Left lobe of liver (tissue), 2 donors: ENCODE results near the gene CTSK. TPM values are rescaled to one million over a fixed set of nuclear protein-coding genes. Genes with fewer than 3 reads are reported as not detected.
"Not testable (repeated sequence)": the region's sequence is repeated elsewhere in the genome, so short reads cannot be mapped to it uniquely, and the experiment has no call there.

Source experiments
- ATAC-seq: fragments of 200-7000 bp; cut with Tn5 transposase; one replicate; pipeline ENCODE4 v1.9.1; 2020; ENCODE audit warnings: mild to moderate bottlenecking, moderate library complexity
- DNase-seq: peaks from one replicate; pipeline ENCODE4 v3.0.0-alpha.2; 2020; ENCODE audit warnings: low spot score
- total RNA-seq: library from RNA; stranded (reverse); gene quantifications from one replicate; pipeline ENCODE4 v1.2.1, GENCODE V29; 2021
- donor health status: DM: no; HTN: no; CAD: no; lungs with moderate emphysema.
- donor health status: DM: no; HTN: yes; CAD: no.

The CTSK gene
- total RNA-seq, 1 donor from 2014 or later, result 2.4 TPM

DNA sequence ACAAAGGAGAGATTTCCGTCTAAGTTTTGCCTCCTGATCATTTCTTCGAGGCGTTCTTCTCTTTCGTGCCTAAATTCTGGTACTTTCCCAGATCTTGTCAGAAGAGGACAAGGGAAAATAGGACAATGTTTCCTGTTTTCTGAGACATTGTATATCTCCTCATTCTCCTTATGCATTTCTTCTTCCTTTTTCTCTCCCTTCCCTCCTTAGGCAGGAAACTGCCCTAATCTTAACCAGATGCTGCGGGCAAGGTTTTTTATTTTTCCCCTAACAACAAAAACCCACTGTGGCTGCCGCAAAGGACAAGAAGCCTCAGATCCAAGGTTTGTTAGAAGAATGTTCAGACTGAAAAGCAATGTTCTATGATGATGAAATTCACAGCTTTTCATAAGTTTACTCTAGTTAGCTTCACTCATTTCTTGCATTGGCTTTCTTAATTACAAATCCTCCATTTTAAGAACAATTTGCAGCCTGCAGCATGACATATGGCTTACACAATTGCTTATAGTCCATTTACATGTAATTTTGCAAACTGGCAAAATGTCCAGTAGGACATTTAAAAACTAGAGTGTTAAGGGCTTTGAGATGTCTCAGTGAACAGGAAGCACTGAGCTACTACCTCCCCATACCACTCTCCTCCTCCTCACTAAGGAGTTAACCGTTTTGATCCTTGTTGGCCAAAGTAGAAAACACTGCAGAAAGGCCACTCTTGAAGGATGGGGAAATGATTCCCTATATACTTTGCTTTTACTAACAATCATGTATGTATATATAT lies 624 bp downstream of the CTSK start:
- no peak for DNase-seq
- no peak for ATAC-seq

DNA sequence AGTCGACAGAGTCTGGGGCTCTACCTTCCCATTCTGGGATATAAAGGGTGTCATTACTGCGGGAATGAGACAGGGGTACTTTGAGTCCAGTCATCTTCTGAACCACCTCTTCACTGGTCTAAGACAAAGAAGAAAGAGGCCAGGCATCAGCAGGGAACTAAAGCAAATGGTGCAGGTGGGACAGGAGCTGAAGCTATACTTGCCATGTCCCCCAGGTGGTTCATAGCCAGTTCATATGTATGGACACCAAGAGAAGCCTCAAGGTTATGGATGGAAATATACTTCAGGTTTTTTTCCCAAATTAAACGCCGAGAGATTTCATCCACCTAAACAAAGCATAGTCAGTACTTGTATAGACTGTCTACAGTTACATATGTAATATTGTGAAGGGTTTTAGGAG lies 2.2 kb downstream of the CTSK start:
- DNase-seq, result no peak
- ATAC-seq, result no peak

DNA sequence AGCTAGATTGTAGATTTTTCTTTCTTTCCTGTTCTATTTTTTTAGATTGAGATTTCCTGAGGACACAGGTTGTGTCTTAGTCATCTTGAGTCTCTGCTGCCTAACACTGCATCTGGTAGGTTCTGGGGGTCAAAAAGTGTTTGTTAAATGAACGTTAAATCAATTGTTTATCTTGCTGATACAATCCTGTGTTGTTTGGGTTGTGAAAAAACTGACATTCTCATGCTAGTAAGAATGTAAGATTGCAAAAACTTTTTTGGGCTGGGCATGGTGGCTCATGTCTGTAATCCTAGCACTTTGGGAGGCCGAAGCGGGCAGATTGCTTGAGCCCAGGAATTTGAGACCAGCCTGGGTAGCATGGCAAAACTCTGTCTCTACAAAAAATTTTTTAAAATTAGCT lies 3.4 kb downstream of the CTSK start:
- ATAC-seq, result no peak
- no peak for DNase-seq

DNA sequence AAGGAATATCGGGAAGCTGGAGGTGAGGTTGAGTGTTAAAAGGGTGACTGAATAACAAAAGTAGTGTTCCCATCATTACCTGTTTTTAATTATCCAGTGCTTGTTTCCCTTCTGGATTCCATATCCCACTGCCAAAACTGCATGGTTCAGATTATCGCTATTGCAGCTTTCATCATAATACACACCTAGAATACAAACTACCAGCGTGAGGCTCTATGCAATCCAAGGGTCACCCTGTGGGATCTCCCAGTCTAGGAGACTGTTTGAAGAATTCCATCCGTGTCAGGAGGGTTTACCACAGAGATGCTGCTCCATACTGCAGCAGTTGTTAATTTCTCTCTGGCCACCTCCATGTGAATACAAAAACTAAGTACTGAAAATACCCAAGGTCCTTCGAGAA lies 9.0 kb downstream of the CTSK start:
- no peak for ATAC-seq

DNA sequence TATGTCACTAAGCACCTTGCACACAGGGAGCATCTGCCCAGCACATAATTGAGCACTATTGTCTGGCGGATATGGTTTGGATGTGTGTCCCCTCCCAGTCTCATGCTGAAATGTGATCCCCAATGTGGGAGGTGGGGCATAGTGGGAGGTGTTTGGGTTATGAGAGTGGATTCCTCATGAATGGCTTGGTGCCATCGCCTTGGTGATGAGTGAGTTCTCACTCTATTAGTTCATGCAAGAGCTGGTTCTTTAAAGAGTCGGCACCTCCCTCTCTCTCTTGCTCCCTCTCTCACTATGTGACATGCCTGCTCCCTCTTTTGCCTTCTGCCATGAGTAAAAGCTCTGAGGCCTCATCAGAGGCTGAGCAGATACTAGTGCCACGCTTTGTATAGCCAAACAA lies 9.5 kb downstream of the CTSK start:
- ATAC-seq (no peak), DNase-seq (no peak)

More for the DNA sequence above, 9.0 kb downstream of the CTSK start:
- DNase-seq, result no peak

DNA sequence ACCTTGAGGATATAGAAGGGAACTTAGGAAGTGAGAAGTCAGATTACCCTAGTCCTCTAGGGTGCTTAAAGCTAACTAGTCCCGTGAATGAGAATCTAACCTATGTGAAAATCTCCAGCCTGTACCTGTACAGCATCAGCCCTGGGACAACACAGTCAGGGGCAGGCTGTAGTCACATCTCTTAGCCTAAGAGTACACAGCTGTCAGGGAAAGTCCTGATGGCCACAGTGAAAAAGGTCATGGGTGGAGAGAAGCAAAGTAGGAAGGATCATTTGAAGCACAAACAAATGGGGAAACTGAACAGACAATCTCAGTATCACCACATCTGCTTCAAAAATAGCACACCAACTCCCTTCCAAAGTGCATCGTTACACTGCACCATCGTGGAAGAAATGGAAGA lies 11.7 kb downstream of the CTSK start:
- ATAC-seq (no peak), DNase-seq (no peak)

DNA sequence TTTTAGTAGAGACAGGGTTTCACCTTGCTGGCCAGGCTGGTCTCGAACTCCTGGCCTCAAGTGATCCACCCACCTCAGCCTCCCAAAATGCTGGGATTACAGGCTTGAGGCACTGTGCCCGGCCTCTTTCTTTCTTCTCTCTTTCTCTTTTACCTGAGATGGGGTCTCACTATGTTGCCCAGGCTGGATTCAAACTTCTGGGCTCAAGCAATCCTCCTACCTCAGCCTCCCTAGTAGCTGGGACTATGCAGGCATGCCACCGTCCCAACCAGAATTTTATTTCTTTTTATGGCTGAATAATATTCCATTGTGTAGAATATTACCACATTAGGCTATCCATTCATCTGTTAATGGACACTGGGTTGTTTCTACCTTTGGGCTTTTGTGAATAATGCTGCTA lies 14.3 kb downstream of the CTSK start:
- ATAC-seq, DNase-seq: not testable (repeated sequence)

DNA sequence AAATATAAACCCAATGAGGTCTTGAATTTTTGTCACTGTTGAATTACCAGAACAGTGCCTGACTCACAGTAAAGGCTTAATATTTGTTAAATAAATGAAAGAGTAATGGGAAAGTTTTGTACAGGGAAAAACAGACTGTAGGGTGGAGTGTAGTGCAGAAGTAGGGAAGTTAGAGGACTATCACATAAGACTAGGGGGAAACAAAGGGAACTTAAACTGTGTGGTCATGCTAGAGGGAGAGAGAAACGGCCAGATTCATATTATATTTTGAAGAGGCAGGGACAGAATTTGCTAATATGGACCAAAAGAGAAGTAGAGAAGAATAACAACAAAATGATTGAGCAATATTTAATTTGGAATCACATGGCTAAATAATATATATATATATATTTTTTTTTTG lies 14.8 kb downstream of the CTSK start:
- DNase-seq (no peak), ATAC-seq (peak; percentile 27)

DNA sequence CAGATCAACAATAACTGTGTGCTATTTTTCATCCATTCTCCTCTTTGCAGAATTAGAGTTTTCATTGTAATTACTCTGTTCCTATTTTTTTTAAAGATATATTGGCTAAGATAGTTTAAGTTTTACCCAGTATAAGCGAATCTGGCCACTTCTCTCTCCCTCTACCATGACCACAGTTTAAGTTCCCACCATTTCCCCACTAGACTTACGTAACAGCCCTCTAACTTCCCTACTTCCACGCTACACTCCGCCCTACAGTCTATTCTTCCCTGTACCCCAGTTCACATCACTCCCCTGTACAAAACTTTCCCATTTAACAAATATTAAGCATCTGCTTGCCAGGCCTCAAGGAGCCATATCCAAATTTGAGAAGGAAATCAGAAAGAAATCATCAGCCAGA lies 16.5 kb downstream of the CTSK start:
- no peak for DNase-seq

DNA sequence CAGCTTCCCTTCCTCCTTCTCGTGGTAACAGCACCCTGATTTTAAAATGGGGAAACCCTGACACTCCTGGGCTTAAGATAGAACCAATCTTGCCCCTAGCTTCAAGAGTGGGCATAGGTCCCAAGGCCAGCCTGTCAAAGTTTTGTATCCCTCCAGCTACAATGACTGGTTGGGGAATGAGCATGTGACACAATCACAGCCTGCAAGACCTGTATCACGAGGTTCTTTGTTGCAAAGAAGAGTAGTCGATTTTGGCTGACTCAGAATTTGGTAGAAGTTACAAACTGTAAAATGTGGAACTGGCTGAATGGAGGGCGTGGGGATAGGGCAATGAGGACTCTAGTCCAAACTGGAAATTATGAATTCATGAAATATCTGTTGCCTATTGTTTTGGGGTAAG lies 18.7 kb downstream of the CTSK start:
- DNase-seq, result no peak
- ATAC-seq, result peak; percentile 43

More for the DNA sequence above, 16.5 kb downstream of the CTSK start:
- ATAC-seq, result peak; percentile 48

DNA sequence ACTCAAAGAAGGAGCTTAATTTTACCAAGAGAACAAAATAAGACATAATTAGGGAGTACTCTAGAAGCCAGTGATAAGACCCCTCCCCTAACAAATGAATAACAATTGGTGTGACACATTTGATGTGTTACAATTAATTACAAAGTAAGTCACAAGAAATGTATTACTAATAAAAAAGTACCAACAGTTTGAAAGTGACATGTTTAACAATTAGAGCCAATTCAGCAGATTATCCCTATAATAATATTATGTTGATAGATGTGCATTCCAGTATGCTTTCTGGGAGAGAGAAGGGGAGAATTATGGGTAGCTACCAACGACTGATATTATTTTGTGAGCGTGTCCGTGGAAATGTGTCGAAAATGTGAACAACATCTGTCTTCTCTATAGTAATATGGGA lies 19.1 kb downstream of the CTSK start:
- no peak for ATAC-seq
- no peak for DNase-seq

DNA sequence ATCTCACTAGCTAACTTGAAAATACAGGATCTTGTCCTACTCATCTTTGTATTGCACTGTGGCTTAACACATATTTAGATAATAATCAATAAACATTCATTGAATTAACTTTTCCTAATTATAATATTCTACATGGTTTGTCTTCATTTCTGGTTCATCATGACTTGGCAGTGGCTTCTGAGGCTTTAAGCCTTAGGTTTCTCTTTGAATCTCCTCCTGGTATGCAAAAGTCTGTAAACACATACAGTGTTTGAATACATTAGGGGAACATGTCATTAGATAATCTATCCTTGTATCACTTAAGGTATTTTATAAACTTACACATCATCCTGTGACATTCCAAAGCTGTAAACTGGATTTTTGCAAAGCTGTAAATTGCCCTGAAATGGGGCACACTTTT lies 20.6 kb downstream of the CTSK start:
- DNase-seq, result no peak
- ATAC-seq, result no peak

DNA sequence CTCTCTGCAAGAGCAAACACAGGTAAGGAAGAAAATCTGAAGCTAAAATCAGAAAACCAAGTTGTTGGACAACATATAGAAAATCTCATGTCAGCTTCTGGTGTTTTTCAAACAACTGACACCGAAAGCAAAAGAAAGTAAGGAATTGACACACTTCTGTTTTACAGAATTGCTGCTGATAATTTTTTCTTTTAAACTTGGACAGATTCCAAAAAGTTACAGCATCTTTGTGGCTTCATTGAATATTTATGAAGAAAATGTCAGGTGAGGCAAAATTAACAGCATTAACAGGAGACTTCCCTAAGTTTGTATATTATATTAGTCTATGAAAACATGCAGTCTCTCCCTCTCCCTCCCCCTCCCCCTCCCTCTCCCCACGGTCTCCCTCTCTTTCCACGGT lies 27.6 kb downstream of the CTSK start:
- no peak for DNase-seq
- ATAC-seq, result no peak

DNA sequence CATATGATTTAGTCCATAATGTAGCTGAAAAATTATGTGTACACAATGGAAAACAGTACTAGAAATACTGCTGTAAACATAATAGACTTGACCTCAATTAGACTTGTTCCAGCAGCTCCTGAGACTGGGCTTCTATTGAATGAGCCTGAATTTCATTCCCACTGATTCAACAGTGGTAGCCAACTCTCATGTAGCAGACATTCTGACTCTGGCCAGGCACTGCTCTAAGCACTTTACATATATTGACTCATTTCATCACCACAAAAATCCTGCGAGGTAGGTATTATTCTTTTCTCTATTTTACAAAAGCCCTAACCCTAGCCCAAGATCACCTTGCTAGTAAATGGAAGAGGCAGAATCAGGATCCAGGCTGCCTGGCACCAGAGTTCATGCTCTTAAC lies 29.7 kb downstream of the CTSK start:
- ATAC-seq, result no peak
- no peak for DNase-seq

DNA sequence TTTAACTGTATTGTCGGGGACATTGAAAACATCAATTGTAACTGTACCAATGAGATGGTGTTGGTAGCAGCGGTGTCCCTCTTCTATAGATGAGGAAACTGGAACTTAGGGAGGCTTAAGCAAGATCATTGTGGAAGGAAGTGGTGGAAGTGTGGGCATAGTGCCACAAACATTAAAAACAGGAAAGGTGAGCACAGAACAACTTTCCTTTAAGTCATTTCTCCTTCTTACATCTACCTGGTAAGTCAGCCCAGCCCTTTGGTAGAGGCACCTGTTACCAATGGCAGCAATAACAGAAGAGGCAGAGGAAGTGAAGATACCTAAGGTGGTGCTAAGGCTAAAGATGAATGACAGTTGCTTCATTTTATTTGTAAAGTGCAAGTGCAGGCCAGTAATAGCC lies 30.5 kb downstream of the CTSK start:
- ATAC-seq (no peak), DNase-seq (no peak)

DNA sequence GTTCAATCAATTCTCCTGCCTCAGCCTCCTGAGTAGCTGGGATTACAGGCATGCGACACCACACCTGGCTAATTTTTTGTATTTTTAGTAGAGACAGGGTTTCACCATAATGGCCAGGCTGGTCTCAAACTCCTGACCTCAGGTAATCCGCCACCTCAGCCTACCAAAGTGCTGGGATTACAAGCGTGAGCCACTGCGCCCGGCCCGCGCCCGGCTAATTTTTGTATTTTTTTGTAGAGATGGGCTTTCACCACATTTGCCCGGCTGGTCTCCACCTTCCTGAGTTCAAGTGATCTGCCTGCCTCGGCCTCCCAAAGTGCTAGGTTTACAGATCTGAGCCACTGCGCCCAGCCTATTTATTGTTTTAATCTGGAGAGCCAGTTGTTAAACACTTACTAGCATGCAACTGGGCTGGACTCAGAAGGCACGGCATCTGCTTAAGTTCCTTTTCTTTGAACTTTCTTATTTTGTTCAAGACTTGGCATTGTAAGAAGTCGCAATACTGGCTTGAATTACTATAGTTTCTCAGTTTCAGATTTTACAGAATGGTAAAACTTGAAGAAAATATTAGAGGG lies 32.0 kb downstream of the CTSK start:
- not testable (repeated sequence) for DNase-seq, ATAC-seq

DNA sequence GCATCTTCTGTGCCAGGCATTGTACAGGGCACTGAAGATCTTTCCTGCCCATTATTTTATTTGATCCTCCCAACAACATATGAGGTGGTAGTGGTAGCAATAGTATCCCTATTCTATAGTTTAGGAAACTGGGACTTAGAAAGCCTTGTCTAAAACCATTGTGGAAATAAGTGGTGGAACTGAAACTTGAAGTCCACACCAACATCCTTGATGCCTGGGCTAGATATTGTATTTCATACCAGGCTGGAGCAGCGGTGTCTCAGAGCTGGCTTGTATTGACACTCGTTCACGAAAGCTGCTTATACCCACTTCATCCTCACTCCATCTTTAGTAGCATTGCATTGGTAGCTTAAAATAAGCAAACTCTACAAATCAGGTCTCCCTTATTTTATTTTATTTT lies 32.8 kb downstream of the CTSK start:
- no peak for ATAC-seq
- no peak for DNase-seq

DNA sequence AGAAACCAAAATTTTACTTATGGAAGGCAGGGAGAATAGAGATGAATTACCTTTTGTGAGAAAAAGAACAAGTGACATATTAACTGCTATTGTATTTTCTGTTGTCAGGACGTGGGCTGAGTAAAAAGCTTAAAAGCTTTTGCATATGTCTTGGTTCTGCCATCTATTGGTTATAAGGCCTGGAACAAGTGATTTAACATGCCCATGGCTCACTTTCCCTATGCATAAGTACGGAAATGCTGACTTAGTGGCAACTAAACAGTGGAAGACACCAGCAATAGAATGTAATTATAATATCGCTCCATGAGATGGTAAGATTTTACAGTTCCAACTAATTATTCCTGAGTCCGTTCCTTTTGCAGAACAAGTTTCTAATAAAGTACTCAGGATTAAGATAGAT lies 35.7 kb downstream of the CTSK start:
- DNase-seq (no peak), ATAC-seq (no peak)

DNA sequence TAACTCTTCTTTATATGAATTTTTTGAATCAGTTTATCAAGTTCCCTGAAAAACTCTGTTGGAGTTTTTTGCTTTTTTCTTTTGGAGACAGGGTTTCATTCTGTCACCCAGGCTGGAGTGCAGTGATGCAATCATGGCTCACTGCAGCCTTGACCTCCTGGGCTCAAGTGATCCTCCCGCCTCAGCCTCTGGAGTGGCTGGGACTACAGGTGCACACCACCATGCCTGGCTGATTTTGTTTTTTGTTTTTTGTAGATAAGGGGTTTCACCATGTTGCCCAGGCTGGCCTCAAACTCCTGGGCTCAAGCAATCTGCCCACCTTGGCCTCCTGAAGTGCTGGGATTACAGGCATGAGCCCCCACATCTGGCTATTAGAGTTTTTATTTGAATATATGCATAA lies 40.4 kb downstream of the CTSK start:
- DNase-seq, ATAC-seq: not testable (repeated sequence)

DNA sequence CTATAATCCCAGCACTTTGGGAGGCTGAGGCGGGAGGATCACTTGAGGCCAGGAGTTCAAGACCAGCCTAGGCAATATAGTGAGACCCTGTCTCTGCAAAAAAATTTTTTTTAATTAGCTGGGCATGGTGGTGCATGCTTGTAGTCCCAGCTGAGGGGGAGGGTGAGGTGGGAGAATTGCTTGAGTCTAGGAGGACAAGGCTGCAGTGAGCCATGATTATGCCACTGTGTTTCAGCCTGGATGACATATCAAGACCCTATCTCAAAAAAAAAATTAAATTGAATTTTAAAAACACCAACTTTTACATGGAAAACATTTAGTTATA lies 42.1 kb downstream of the CTSK start:
- DNase-seq, result not testable (repeated sequence)

DNA sequence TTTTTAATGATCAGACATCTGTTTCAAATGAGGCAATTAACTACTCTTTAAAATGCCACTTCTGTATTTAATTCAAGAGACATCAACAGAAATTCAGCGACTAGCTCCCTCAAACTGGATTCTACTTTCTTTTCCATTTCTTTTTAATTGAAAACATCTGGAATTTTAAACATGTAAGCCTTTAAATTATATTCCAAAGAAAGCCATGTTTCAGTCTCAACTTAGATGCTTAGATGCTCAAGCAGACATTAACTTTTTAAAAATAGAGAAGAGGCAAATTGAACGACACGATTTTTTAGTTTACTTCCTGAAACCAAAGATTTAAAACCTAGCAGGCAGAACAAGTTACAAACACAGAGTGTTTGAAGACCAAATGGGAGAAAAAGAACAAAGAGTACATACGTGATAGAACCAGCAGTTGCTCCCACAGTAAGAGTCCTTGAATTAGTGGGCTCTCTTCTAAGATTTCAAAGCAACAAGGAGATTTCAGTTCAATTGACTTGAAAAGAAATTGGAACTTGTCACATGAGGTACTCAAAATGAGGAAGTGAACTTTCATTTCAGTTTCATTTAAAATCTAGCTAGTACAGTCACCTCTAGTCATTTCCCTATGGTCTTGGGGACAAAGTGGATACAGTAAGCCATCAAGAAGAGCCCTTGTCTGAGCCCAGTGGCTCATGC lies 42.6 kb downstream of the CTSK start, which contains the start of gene CTSS:
CTSS (minus strand) TSS at position 483 of the 681 bp plus-strand sequence. CDS start 1,015 bp downstream, outside the sequence.
- DNase-seq (no peak), ATAC-seq (peak; percentile 64)

More for the DNA sequence above, 42.1 kb downstream of the CTSK start:
- ATAC-seq, result not testable (repeated sequence)

DNA sequence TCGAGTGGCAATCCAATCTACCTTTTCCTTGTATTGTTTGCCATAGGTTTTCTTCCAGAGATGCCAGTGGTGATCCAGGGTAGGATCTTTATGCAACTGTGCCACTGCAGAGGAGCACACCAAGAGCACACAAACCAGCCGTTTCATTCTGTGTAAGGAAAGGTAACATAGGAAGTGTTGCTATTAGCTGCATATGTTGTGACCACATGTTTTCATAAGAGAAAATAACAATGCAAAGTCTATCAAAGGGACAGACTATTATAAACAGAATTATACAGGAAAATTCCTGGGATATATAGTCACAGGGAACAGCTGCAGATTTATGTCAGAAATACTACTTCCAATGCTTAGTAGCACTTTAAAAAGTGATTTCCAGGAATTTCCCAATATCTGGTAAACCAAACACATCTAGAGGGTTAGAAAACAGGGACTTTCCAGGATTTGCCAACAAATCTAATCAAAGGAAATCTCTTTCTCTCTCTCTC lies 43.4 kb downstream of the CTSK start:
- DNase-seq (no peak), ATAC-seq (peak; percentile 83)
